ENCODE results near the gene MUC4.

DNA sequence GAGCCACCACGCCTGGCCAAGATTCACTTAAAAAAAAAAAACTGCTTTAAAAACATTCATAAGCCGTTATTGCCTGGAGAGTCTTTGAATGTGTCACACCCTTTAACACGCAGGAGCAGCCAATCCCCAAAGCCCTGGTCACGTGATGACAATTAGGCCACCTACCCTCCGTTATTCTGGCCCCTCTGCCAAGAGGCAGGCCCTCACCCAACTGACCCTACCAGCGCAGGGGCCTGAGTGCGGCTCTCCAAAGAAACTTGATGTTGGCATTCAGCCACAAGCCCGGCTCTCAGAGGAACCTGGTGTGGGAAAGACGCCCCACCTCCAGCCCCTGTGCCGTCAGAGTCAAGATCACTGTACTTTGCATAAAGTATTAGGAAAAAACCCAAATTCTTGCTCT is 11.6 kb upstream of the MUC4 start:
- TF ChIP-seq, protein P1, sequence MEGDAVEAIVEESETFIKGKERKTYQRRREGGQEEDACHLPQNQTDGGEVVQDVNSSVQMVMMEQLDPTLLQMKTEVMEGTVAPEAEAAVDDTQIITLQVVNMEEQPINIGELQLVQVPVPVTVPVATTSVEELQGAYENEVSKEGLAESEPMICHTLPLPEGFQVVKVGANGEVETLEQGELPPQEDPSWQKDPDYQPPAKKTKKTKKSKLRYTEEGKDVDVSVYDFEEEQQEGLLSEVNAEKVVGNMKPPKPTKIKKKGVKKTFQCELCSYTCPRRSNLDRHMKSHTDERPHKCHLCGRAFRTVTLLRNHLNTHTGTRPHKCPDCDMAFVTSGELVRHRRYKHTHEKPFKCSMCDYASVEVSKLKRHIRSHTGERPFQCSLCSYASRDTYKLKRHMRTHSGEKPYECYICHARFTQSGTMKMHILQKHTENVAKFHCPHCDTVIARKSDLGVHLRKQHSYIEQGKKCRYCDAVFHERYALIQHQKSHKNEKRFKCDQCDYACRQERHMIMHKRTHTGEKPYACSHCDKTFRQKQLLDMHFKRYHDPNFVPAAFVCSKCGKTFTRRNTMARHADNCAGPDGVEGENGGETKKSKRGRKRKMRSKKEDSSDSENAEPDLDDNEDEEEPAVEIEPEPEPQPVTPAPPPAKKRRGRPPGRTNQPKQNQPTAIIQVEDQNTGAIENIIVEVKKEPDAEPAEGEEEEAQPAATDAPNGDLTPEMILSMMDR (IDR thresholded peaks at IDR 0.05), result no peak
- no peak for TF ChIP-seq POLR2A (IDR thresholded peaks at IDR 0.05)

Measured in body of pancreas (tissue), 4 donors.